ENCODE measurements around the gene CIROP.

The CIROP gene

DNA sequence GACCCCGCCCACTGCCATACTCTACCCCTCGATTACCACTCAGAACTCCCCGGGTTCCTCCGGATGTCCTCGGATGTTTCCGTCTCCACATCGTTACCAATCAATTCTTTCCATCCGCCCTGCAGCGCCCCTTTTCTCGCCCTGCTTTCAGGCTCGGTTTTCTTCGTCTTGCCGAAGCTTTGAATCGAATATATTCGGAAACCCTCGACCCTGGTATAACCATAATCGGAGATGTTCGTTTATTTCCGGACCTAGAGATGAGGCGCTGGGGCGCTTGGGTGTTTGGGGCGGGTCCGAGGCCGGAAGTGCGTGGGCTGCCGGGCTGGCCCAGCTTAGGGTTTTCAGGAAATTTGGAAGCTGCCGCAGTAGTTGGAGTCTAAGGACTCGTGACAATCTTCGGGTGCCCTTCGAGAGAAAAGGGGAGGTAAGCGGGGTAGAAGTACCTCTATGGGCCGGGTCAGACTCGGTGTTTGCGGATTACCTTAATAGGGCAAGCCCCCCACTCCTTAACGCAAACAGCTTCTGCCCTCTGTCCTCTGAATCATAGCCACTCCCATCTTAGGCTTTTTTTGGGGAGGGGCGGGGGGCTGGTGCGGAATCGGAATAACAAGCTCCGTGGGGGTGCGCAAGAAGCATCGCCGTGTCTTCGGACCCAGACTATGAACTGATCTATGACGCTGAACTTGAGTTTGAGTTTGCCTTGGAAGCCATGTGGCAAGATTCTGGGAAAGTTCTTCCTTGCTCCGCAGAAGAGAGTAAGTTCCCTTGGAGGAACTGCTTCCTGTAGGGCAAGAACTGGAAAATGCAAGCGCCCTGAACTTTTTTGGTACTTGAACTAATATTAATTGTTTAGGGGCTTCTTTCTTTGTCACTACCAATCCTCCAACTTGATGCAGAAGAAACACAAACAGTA, 9.3 kb downstream of the CIROP start, which contains the start of gene C14orf119:
C14orf119 (plus strand) TSS at position 310 of the 913 bp plus-strand sequence. CDS start 2,154 bp downstream, outside the sequence.
- H4K8ac ChIP-seq (ENCODE audit: low read depth, low read length), result peak within 1 kb of the TSS; percentile 97
- H3K18ac ChIP-seq (ENCODE audit: low read length), result peak within 1 kb of the TSS; percentile 100
- no peak within 1 kb of the TSS for H2BK15ac ChIP-seq (ENCODE audit: low read length)
- peaks cover 2 to 3% of the 10 kb centered on the region in 2 donors for H3K4me1 ChIP-seq (ENCODE audit: control insufficient read depth in 2 of 2, insufficient read depth in 1 of 2, low read depth in 1 of 2, low read length in 2 of 2)
- H2AK5ac ChIP-seq (ENCODE audit: low read depth, low read length), result no peak within 1 kb of the TSS
- peak within 1 kb of the TSS; percentile 99 for H2BK5ac ChIP-seq (ENCODE audit: low read length)
- H3K9ac ChIP-seq (ENCODE audit: low read depth, low read length, poor library complexity), result peak within 1 kb of the TSS; percentile 100
- WGBS, 2 donors (ENCODE audit: extremely low coverage in 2 of 2, insufficient read length in 2 of 2, insufficient replicate concordance in 1 of 2), result no CpG with 5 or more reads among the region's 46 CpGs
- peaks cover 4% of the 10 kb centered on the region for H3K79me1 ChIP-seq (ENCODE audit: low read depth, low read length)
- no peaks in the 10 kb centered on the region for H3K27me3 ChIP-seq (ENCODE audit: control insufficient read depth in 3 of 3, insufficient read depth in 3 of 3, low read depth in 1 of 3, low read length in 3 of 3)
- H2BK120ac ChIP-seq (ENCODE audit: low read depth, low read length), result no peak within 1 kb of the TSS
- H3K14ac ChIP-seq (ENCODE audit: low read length), result peak within 1 kb of the TSS; percentile 99
- H3K36me3 ChIP-seq (replicated peaks in 1 of 2; ENCODE audit: control insufficient read depth in 2 of 2, insufficient read depth in 2 of 2, low read length in 2 of 2), result peaks cover 14 to 64% of the 10 kb centered on the region in 2 donors
- H2AFZ ChIP-seq (ENCODE audit: low read length), result peak within 1 kb of the TSS; percentile 95
- peak within 1 kb of the TSS; percentile 67 for H3K4me2 ChIP-seq (ENCODE audit: insufficient read depth, low read length, poor library complexity, severe bottlenecking)
- H3K27ac ChIP-seq (replicated peaks; ENCODE audit: low read length), result peak within 1 kb of the TSS; percentile 93
- DNase-seq (ENCODE audit: low spot score), result peak; percentile 100
- H4K91ac ChIP-seq (ENCODE audit: low read depth, low read length, poor library complexity), result no peak within 1 kb of the TSS
- peak within 1 kb of the TSS; percentile 79 to 88 for H3K4me3 ChIP-seq (ENCODE audit: low read length in 2 of 2)
- no peak within 1 kb of the TSS for H2BK12ac ChIP-seq (ENCODE audit: low read length)
- no peak within 1 kb of the TSS for H3K4ac ChIP-seq (ENCODE audit: low read length)
- no peaks in the 10 kb centered on the region for H3K9me3 ChIP-seq (replicated peaks in 1 of 2; ENCODE audit: control insufficient read depth in 2 of 2, insufficient read depth in 1 of 2, low read depth in 1 of 2, low read length in 2 of 2)
- H3K23ac ChIP-seq (ENCODE audit: low read depth, low read length, poor library complexity), result peak within 1 kb of the TSS; percentile 32

GRCh38 chr14:23094666-23095195, 10.1 kb downstream of the CIROP start, which contains the start of gene ACIN1:
Gene ACIN1, minus strand, starts transcription at chr14:23095136. Its CDS starts 24 bp downstream, at chr14:23095112.
- Histone ChIP-seq H4K8ac (ENCODE audit: low read depth, low read length) (peak within 1 kb of the TSS; percentile 97), H3K4me2 (ENCODE audit: insufficient read depth, low read length, poor library complexity, severe bottlenecking) (peak within 1 kb of the TSS; percentile 67), H3K4me1 (ENCODE audit: control insufficient read depth in 2 of 2, insufficient read depth in 1 of 2, low read depth in 1 of 2, low read length in 2 of 2) (peaks cover 2 to 3% of the 10 kb centered on the region in 2 donors), H4K91ac (ENCODE audit: low read depth, low read length, poor library complexity) (no peak within 1 kb of the TSS), H3K18ac (ENCODE audit: low read length) (peak within 1 kb of the TSS; percentile 100), H2BK15ac (ENCODE audit: low read length) (no peak within 1 kb of the TSS), H3K4ac (ENCODE audit: low read length) (no peak within 1 kb of the TSS), H3K27me3 (ENCODE audit: control insufficient read depth in 3 of 3, insufficient read depth in 3 of 3, low read depth in 1 of 3, low read length in 3 of 3) (no peaks in the 10 kb centered on the region), H3K36me3 (replicated peaks in 1 of 2; ENCODE audit: control insufficient read depth in 2 of 2, insufficient read depth in 2 of 2, low read length in 2 of 2) (peaks cover 20 to 71% of the 10 kb centered on the region in 2 donors), H3K9me3 (replicated peaks in 1 of 2; ENCODE audit: control insufficient read depth in 2 of 2, insufficient read depth in 1 of 2, low read depth in 1 of 2, low read length in 2 of 2) (no peaks in the 10 kb centered on the region), H2BK12ac (ENCODE audit: low read length) (no peak within 1 kb of the TSS), H2AFZ (ENCODE audit: low read length) (peak within 1 kb of the TSS; percentile 95), H3K14ac (ENCODE audit: low read length) (peak within 1 kb of the TSS; percentile 99), H2BK5ac (ENCODE audit: low read length) (peak within 1 kb of the TSS; percentile 99), H2BK120ac (ENCODE audit: low read depth, low read length) (no peak within 1 kb of the TSS), H3K79me1 (ENCODE audit: low read depth, low read length) (peaks cover 4% of the 10 kb centered on the region), H3K23ac (ENCODE audit: low read depth, low read length, poor library complexity) (peak within 1 kb of the TSS; percentile 32), H2AK5ac (ENCODE audit: low read depth, low read length) (no peak within 1 kb of the TSS), H3K9ac (ENCODE audit: low read depth, low read length, poor library complexity) (peak within 1 kb of the TSS; percentile 100), H3K4me3 (ENCODE audit: low read length in 2 of 2) (peak within 1 kb of the TSS; percentile 79 to 88), H3K27ac (replicated peaks; ENCODE audit: low read length) (peak within 1 kb of the TSS; percentile 93)
- WGBS, 2 donors (ENCODE audit: extremely low coverage in 2 of 2, insufficient read length in 2 of 2, insufficient replicate concordance in 1 of 2), result no CpG with 5 or more reads among the region's 55 CpGs
- DNase-seq (ENCODE audit: low spot score), result peak; percentile 89

GRCh38 chr14:23093991-23094665, 10.7 kb downstream of the CIROP start:
- Histone ChIP-seq H3K23ac (ENCODE audit: low read depth, low read length, poor library complexity) (peak overlapping the region; percentile 32), H3K4ac (ENCODE audit: low read length) (no peak overlapping the region), H3K14ac (ENCODE audit: low read length) (no peak overlapping the region), H3K9me3 (replicated peaks in 1 of 2; ENCODE audit: control insufficient read depth in 2 of 2, insufficient read depth in 1 of 2, low read depth in 1 of 2, low read length in 2 of 2) (no peaks in the 10 kb centered on the region), H3K27ac (replicated peaks; ENCODE audit: low read length) (peak overlapping the region; percentile 93), H2AK5ac (ENCODE audit: low read depth, low read length) (no peak overlapping the region), H2BK15ac (ENCODE audit: low read length) (no peak overlapping the region), H3K18ac (ENCODE audit: low read length) (no peak overlapping the region), H2BK120ac (ENCODE audit: low read depth, low read length) (no peak overlapping the region), H3K4me3 (ENCODE audit: low read length in 2 of 2) (peak overlapping the region; percentile 79 to 88), H4K91ac (ENCODE audit: low read depth, low read length, poor library complexity) (no peak overlapping the region), H2AFZ (ENCODE audit: low read length) (peak overlapping the region; percentile 95), H3K79me1 (ENCODE audit: low read depth, low read length) (peaks cover 4% of the 10 kb centered on the region), H3K4me2 (ENCODE audit: insufficient read depth, low read length, poor library complexity, severe bottlenecking) (peak overlapping the region; percentile 63), H3K36me3 (replicated peaks in 1 of 2; ENCODE audit: control insufficient read depth in 2 of 2, insufficient read depth in 2 of 2, low read length in 2 of 2) (peaks cover 19 to 71% of the 10 kb centered on the region in 2 donors), H2BK5ac (ENCODE audit: low read length) (peak overlapping the region; percentile 99), H4K8ac (ENCODE audit: low read depth, low read length) (no peak overlapping the region), H3K27me3 (ENCODE audit: control insufficient read depth in 3 of 3, insufficient read depth in 3 of 3, low read depth in 1 of 3, low read length in 3 of 3) (no peaks in the 10 kb centered on the region), H3K9ac (ENCODE audit: low read depth, low read length, poor library complexity) (peak overlapping the region; percentile 14), H3K4me1 (ENCODE audit: control insufficient read depth in 2 of 2, insufficient read depth in 1 of 2, low read depth in 1 of 2, low read length in 2 of 2) (peaks cover 2 to 3% of the 10 kb centered on the region in 2 donors), H2BK12ac (ENCODE audit: low read length) (no peak overlapping the region)
- 100% methylated on average over 3 of the region's 14 CpGs; no CpG with 5 or more reads in 1 of the 2 donors for WGBS, 2 donors (ENCODE audit: extremely low coverage in 2 of 2, insufficient read length in 2 of 2, insufficient replicate concordance in 1 of 2)
- no peak for DNase-seq (ENCODE audit: low spot score)
